ENCODE data around the gene LIN9. TPM values are rescaled to one million over a fixed set of nuclear protein-coding genes. Genes with fewer than 3 reads are reported as not detected.

LIN9 gene
- total and polyA plus RNA-seq, 2 of the 13 experiments (the other 11 are each of a cell fraction or from before 2014, with no cell fraction given), result 3.0 to 10.0 TPM

GRCh38 chr1:226209307-226210059 lies 99.5 kb downstream of the LIN9 start (continued):
- TF ChIP-seq YEATS2 (CRISPR knock-in tag; IDR thresholded peaks at IDR 0.05; ENCODE audit: borderline replicate concordance), result no peak
- TF ChIP-seq ZNF800 (CRISPR knock-in tag; IDR thresholded peaks at IDR 0.05), result 0 out of 2 replicates have a peak, but pooled peaks have one; percentile 19
- no peak for TF ChIP-seq ZNF749 (CRISPR knock-in tag; IDR thresholded peaks at IDR 0.05; ENCODE audit: borderline replicate concordance)
- 0 out of 2 replicates have a peak, but pooled peaks have one; percentile 18 for TF ChIP-seq SALL1 (CRISPR knock-in tag; IDR thresholded peaks at IDR 0.05)
- no peak for TF ChIP-seq ZMAT5 (CRISPR knock-in tag; IDR thresholded peaks at IDR 0.05; ENCODE audit: borderline replicate concordance, low read depth)
- peak; percentile 34; the same call in 1 of the 2 replicates for TF ChIP-seq MED1 (CRISPR knock-in tag; IDR thresholded peaks at IDR 0.05)
- no peak for TF ChIP-seq ZNF788 (CRISPR knock-in tag; IDR thresholded peaks at IDR 0.05; ENCODE audit: borderline replicate concordance)
- TF ChIP-seq ZNF572 (CRISPR knock-in tag; IDR thresholded peaks at IDR 0.05), result 0 out of 2 replicates have a peak, but pooled peaks have one; percentile 33
- no peak for TF ChIP-seq ZMYM3 (CRISPR knock-in tag; IDR thresholded peaks at IDR 0.05)
- no peak for TF ChIP-seq NAIF1 (CRISPR knock-in tag; IDR thresholded peaks at IDR 0.05; ENCODE audit: borderline replicate concordance)
- TF ChIP-seq ELF3 (CRISPR knock-in tag; IDR thresholded peaks at IDR 0.05), result no peak
- no peak for TF ChIP-seq GATA4 (IDR thresholded peaks at IDR 0.05; ENCODE audit: borderline replicate concordance, low read depth)
- no peak for TF ChIP-seq FOXC1 (CRISPR knock-in tag; IDR thresholded peaks at IDR 0.05; ENCODE audit: borderline replicate concordance)
- TF ChIP-seq ZNF280B (CRISPR knock-in tag; IDR thresholded peaks at IDR 0.05; ENCODE audit: borderline replicate concordance), result 0 out of 2 replicates have a peak, but pooled peaks have one; percentile 21
- TF ChIP-seq SMAD9 (CRISPR knock-in tag; IDR thresholded peaks at IDR 0.05), result no peak
- no peak for TF ChIP-seq ZNF501 (CRISPR knock-in tag; IDR thresholded peaks at IDR 0.05)
- TF ChIP-seq XBP1 (CRISPR knock-in tag; IDR thresholded peaks at IDR 0.05), result no peak
- TF ChIP-seq TFE3 (CRISPR knock-in tag; IDR thresholded peaks at IDR 0.05), result no peak
- TF ChIP-seq HOXA3 (CRISPR knock-in tag; IDR thresholded peaks at IDR 0.05), result peak; percentile 28; the same call in 1 of the 2 replicates
- TF ChIP-seq CBX2 (IDR thresholded peaks at IDR 0.05; ENCODE audit: low read depth, low read length), result no peak
- no peak for TF ChIP-seq CBX2 (CRISPR knock-in tag; IDR thresholded peaks at IDR 0.05; ENCODE audit: low read depth)
- no peak for TF ChIP-seq ZKSCAN8 (CRISPR knock-in tag; IDR thresholded peaks at IDR 0.05; ENCODE audit: borderline replicate concordance)
- peak; percentile 72 for TF ChIP-seq PHF21A (CRISPR knock-in tag; IDR thresholded peaks at IDR 0.05)
- TF ChIP-seq KDM5A (IDR thresholded peaks at IDR 0.05; ENCODE audit: borderline replicate concordance, low read length), result no peak
- TF ChIP-seq ZNF766 (CRISPR knock-in tag; IDR thresholded peaks at IDR 0.05; ENCODE audit: borderline replicate concordance), result no peak
- no peak for TF ChIP-seq ZNF484 (CRISPR knock-in tag; IDR thresholded peaks at IDR 0.05; ENCODE audit: borderline replicate concordance, low read depth)
